GM19468 (cell line): ENCODE results near the gene NT5C1B.

Source experiments
- ATAC-seq: cut with Tn5 transposase; IDR thresholded peaks from one replicate; pipeline ENCODE4 v1.9.1; 2021; ENCODE audit warnings: mild to moderate bottlenecking, moderate library complexity, moderate number of reproducible peaks; ENCODE audit not compliant: unreplicated experiment; ENCODE audit errors: extremely low read depth

Gene NT5C1B

DNA sequence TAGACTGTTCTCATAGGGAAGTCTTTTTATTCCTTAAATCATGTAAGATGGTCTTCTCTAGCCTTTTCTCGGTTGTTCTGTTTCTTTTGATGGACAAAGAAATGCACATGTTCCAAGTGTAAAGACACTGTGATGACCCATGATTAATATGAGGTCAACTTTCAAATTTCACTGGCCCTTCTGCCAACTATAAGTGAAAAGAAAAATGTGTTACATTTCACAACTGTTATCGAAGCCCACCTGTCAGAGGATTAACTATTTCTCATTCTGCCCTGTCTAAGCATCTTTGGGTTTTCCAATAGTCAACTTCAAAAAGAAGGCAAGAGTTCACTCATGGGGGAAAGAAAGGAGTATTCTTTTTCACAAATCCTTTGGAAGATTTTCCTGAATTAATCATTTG is 32.2 kb downstream of the NT5C1B start:
- no peak for ATAC-seq

DNA sequence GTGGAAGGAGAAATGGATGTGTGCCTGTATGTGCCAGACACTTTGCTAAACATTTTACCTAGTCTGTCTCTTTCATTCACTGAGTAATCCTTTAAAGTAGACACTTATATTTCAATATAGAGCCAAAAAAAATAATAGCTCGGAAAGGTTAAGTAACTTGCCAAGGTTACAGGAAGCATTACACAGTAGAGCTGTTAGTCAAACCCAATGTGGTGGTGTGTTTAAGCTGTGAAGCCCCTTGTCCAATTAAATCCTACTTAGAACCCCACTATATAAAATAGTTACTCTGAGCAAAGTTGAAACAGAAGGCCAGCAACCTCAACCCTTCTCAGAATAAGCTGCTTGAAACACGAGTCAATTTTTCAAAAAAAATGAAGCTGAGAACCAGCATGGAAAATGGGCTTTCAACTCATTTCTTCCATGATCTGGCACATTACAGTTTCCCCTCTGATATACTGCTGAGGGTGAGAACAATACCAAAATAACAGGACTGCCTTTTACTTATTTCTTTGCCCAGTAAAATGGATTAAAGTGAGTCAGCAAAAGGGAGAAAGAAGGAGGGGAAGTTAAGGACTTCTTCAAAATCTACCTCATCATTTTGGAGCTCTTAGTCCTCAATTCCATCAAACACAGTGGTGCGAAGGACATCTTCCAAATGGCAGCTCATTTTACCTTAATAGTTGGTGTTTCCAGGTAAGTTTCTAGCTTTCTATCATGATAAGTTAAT is 36.9 kb downstream of the NT5C1B start:
- ATAC-seq = no peak

DNA sequence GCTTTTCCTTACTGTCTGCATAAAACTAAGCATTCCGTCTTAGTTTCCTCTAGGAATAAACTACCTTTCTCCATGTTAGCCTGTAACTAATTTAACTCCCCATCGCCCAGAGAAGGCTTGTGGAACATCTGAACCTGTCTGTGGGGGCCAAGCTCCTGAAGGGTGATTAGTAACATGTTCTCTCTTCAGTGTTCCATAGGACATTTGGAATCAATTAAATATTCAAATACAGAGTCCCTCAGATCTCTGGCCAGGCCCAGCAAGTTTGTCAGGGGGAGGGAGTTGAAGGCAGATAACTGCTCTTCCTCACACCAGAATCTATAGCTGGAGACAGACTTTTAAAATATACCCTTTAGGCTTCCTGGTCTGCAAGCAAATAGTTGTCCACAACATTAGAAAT is 37.7 kb downstream of the NT5C1B start:
- no peak for ATAC-seq

DNA sequence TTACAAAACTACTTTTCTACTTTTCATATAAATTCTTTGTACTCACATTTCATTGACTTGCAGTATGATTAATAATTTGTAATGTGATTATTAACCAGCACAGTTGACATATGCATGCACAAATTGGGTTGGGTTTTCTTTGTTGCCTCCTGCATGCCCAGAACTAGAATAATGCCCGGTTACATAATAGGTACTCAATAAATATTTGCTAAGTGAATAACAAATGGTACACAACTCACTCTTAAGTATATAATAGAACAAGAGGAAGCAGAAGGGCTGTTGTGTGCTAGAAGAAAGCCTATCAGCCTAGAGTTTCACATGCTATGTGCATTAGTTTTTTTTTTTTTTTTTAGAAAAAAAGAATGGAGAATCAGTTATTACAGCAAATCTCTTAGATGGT is 38.2 kb downstream of the NT5C1B start:
- no peak for ATAC-seq

DNA sequence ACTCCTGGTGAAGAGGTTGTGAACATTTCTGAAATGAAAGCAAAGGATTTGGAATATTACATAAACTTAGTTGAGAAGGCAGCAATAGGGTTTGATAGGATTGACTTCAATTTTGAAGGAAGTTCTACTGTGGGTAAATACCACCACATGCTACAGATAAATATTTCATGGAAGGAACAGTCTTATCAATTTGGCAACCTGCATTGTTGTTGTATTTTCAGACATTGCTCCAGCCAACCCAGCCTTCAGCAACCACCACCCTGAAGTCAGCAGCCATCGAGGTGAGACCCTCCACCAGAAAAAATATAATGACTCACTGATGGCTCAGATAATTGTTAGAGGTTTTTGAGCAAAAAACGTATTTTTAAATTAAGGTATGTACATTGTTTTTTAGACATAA is 38.9 kb downstream of the NT5C1B start:
- no peak for ATAC-seq

DNA sequence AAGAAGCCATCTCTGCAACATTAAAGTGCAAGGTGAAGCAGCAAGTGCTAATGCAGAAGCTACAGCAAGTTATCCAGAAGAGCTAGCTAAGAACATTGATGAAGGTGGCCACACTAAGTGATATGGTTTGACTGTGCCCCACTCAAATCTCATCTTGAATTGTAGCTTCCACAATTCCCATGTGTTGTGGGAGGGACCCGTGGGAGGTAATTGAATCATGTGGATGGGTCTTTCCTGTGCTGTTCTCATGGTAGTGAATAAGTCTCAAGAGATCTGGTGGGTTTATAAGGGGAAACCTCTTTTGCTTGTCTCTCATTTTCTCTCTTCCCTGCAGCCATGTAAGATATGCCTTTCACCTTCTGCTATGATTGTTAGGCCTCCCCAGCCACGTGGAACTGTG is 40.3 kb downstream of the NT5C1B start:
- no peak for ATAC-seq

DNA sequence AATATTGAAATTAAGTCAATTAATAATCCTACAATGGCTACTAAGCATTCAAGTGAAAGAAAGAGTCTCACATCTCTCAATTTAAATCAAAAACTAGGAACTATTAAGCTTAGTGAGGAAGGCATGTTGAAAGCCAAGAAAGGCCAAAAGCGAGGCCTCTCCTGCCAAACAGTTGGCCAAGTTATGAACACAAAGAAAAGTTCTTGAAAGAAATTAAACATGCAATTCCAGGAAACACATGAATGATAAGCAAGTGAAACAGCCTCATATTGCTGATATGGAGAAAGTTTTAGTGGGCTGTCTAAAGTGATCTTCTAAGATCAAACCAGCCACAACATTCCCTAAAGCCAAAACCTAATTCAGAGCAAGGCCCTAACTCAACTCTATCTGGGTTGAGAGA is 40.7 kb downstream of the NT5C1B start:
- ATAC-seq = no peak

DNA sequence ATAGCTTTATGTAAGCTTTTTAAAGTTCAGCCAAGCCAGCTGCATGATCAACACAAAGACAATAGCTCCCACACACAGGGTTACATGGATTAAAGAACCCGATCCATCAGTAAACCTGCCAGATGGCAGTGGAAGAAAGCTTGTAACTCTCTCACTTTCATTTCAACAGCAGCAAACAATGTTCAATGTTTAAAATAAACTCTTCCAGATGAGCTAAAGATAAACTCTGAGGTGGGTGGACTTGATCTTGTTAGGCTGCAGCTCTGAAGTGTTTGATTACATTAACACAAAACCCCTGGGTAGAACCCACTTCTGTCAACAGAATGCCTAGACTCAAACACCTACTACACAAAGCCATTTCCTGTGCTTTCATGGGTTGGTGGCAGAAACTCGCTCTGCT is 42.8 kb downstream of the NT5C1B start:
- ATAC-seq = no peak

DNA sequence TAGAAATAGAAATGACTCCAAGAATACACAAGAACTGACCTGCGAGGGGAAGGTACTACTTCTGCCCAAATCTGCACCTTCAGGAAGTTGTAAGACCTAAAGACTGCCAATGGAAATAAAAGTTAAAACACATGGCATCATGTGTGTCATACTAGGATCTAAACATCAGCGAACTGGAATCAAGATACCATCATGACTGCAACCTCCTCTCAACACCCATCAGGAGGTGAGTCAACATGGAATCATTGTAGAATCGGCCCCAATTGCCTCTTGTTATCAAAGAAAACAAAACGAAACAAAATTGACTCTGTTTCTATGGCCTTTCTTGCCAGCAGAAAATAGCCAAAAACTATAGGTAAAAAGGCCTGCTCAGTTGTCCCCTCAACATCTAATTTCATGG is 44.0 kb downstream of the NT5C1B start:
- ATAC-seq = no peak

DNA sequence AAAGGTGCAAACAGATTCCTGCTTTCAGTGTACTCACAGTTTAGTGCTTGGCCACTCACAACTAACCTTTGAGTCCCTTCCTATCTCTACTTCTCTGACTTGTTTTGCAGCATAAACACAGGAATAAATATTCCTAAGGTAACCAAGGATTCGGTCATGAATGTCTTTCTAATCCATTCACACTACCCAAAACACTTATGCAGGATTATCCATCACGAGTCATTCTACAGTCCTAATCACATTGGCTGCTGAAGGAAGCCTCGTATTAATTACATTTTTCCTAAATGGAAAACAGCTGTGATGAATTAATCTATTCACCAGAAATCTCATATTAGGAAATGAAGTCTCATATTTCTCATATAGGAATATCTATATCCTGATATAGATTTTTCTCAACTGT is 45.2 kb downstream of the NT5C1B start:
- ATAC-seq = no peak

DNA sequence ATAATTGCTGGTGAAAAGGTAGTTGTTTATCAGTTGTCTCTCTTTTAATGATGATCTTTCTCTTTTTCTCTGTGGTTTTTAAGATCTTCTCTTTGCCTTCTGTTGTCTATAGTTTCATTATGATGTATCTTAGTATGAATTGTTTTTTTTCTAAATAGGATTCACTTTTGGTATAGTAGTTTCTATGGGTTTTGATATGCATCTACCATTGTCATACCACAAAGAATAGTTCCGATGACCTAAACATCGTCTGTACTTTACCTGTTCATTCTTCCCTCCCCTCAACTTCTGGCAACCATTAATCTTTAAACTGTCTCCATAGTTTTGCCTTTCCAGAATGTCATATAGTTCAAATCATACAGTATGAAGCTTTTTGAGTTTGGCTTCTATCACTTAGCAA is 48.5 kb downstream of the NT5C1B start:
- ATAC-seq = no peak

DNA sequence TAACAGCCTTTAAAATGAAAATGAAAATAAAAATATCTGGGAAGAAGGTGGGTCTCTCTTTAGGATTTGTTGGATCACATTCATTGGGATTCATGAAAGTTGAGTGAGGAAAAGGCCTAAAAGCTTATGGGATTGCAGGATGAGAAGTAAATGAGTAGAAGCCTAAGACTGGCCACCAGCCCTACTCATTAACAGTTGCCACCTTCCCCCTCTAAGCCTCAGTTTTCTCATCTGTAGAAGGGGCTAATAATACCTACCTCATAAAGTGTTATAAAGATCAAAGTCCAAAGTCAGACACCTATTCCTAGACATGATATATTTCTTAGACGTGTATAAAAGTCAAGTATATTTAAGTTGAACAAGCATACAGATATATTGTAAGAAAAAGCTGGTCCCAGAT is 52.7 kb downstream of the NT5C1B start:
- no peak for ATAC-seq

DNA sequence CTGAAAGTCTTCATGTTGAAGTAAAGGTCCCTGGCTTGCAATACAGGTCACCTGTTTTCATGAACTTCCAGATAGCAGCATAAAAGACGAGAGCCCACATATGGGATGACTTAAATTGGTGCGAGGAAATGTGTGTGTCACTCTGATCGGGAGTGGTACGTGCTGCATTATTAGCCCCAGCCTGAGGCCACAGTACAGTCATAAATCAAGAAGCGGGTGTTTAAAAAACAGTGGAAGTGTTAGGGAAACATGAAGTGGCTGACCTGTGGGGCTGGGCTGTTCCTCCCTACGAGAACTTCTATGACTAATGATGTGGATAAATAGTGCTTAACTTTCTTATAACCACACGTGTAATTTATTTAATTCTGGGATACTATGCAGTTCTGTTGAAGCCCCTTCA is 53.3 kb downstream of the NT5C1B start:
- ATAC-seq = no peak

DNA sequence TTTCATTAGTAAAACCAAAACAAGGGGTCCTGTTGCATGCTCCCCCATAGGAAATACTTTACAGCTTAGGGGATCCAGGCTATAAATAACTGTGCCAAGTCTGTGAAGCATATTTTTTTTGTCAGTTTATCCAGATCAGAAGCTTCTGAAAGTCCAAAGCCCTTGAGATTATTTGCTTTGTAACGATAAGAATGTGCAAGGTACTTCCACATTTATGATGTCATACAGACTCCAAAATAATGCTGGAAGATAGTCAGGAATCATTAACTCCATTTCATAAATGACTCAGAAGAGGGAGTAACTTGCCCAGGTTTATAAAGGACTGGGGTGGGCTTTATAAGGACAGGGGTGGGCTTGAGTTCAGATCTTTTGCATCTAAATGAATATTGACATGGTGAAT is 58.2 kb downstream of the NT5C1B start:
- ATAC-seq = no peak

DNA sequence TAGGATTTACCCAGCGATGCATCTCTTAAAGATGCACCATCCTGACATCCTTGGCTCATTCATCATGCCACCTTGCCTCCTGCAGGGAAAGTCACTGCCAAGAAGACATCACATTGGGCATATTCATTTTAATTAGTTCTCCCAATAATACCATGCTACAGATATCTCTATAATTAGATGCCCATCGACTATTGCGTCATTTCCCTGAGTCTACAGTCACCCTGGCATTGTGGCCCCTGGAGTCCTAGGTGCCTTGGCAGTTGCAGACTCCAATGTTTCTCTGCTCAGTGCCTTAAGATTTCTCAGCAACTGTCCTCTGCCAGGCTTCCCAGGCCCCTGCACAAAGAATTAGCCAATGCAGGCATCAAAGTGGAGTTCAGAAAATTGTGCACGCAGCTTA is 61.5 kb downstream of the NT5C1B start:
- no peak for ATAC-seq

DNA sequence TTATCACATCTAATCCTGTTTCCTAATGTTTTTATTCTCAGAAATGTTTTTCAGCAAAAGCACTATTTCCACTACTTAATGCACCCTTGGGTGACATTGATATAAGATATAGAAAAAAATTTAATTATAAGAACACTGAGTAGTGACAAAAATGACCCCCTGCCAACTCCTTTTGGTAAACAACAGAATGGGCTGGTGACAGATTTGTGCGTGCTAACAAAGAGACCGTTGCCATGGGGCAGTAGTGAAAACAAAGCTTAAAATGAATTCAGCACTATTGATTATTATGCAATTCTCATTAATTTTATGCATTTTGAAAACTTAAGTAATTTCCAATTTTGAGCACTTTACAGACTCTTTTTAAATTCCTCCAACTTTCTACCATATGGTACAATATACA is 62.0 kb downstream of the NT5C1B start:
- no peak for ATAC-seq

DNA sequence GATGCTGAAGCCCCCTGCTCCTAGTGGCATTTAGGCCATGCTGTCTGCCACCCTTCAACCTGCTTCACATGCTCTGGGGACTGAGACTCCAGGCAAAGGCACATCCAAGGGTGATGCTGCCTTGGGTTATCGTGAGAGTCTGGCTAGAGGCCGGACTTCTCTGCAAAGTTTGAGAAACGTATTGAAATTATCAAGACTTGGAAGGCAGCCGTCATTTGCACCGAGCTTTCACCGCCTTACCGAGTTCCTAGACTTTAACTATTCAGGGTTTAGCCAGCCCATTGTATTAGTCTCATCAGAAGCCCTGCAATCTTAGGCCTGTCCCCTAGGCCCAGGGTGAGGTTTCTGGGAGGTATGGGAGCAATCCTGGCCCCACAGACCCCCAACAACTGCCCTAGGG is 62.9 kb downstream of the NT5C1B start:
- no peak for ATAC-seq

DNA sequence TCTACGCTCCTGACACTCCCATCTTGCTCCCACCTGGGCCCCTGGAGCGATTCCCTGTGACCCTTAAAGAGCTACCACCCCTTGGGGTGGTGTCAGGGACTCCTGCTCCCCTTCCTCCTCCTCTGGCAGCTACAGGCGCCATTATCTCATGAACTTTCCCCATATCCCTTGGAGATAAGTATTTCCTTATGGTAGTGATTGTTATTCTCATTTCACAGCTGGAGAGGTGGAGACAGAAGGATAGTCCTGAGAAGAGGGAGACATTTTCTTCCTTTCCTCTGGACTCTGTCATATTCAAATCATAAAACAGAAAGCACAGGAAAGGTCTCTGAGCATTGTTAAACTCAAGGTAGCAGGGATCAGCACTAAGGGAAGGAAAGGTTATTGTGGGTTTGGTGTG is 63.5 kb downstream of the NT5C1B start:
- no peak for ATAC-seq

DNA sequence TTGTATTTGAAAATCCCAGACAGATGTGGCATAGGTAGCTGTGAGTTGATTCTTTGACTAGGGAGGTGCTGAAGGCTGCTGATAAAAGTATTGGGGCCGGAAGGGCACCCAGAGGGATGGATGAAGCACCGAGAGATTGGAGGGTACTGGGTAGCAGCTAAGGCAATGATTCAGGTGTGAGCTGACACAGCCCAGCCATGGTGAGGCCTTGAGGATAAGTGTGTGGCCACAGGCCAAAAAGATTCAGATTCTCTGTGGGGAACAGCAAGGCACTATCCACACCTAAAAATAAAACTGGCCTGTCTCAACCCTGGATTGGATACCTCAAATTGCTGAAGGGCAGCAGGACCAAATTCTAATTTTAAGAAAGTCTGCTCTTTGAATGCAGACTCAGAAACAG is 64.1 kb downstream of the NT5C1B start:
- no peak for ATAC-seq

DNA sequence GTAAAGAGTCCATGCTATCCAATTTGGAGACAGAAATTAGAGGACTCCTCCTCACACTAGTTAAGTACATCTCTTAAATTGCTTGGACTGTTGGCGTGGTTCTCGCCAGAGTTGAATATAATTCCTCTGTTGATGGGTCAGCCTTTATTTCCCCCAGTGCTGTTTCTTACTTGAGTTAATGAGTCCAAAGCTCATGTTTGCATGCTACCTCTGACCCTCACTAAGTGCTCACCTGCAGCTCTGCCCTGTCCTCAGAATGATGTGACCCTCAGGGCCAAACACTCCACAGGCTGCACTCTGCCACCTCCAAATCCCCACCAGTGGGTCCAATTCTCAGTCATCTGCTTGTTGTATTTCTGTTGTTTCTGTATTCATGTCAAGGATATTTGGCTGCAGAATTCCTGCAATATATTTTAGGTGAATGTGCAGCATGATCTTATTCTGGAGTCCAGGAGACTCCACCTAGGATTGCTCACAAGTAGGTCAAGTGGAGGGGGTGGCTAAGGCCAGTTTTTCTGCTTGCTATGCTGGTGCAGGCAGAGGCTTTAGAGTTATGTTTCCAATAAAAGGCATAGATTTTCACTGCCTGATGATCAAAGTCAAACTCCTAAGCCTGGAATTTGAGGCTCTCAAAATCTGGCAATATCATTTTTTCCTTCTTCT is 66.8 kb downstream of the NT5C1B start:
- ATAC-seq = no peak

DNA sequence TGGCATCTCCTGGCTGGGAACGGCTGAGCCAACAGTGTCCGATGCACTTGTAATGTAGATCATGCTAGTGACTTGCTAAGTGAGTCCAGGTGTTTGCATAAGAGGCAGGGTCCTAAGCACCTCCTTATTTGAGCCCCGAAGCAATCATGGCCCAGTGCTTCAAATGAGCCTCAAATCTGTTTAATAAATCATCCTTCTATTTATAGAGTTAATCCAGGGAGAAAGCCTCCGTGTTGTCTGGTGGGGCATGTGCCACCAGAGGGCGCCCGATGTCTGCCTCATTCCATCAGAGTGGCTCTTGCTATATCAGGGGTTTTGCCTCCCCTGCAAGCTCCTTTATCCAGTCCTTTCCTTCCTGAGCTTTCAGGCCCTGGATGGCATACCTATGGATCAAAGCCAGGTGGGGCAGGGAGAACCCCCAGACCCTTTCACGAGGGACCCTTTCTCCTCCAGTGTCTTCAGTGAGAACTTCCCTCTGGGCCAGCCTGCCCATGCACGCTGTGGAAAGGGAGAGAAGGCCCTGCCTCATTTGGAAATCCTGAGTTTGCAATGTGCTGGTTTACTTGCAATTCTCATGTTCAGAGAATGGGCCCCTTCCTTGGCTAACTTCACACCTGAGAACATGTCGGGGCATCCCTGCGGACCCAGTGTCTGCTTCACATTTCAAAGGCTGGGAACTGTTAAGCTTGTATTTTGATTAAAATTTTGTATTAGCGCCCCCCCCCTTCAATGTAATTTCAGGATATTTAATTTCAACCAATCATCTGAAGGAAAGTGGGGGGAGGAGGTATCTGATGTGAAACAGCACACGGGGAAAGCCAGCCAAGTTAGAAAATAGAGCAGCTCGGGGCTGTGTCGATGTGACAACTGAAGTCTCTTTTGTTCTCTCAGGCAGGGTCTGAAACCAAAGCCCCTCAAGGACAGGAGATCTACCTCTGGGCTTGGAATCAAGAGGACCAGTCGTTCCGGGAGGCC is 68.6 kb downstream of the NT5C1B start:
- peak; percentile 79 for ATAC-seq
